Measurements from ENCODE around the gene ARHGAP11B.
"Not testable (repeated sequence)": the region's sequence is repeated elsewhere in the genome, so short reads cannot be mapped to it uniquely, and the experiment has no call there.

ARHGAP11B gene

GRCh38 chr15:30625436-30626193 lies at the start of gene ARHGAP11B:
Gene ARHGAP11B (plus strand): TSS chr15:30626128.
- DNase-seq (ENCODE audit: low spot score) = peak; percentile 95

- not testable (repeated sequence) for DNase-seq (ENCODE audit: low spot score)
Observed at GRCh38 chr15:30579394-30579970, 46.4 kb upstream of the ARHGAP11B start.

GRCh38 chr15:30580716-30581115 lies 45.2 kb upstream of the ARHGAP11B start:
- not testable (repeated sequence) for DNase-seq (ENCODE audit: low spot score)

GRCh38 chr15:30598953-30599352 lies 27.0 kb upstream of the ARHGAP11B start:
- DNase-seq (ENCODE audit: low spot score) = not testable (repeated sequence)

DNA sequence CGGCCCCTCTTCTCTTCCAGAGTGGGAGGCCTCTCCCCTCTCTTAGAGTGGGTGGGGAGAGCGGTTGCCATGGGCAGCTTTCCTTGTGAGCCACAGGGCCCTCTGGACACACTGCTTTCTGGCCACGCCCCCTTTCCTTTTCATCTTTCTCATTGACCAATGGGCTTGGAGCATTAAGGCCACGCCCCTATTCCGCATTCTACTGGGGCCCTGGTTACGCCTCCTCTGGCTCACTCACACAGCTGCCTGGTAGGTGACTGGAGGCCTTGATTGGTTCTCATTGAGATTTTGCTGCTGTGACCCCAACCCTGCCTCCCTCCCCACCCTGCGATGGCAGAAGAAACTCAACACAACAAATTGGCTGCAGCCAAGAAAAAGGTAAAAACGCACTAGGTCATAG lies 22.1 kb upstream of the ARHGAP11B start, which contains the start of gene GOLGA8H:
TSS of gene GOLGA8H (plus strand) at position 233 of the 400 bp plus-strand sequence. CDS start at position 331, 98 bp downstream.
- DNase-seq (ENCODE audit: low spot score) = not testable (repeated sequence)

GRCh38 chr15:30612271-30612670 lies 13.7 kb upstream of the ARHGAP11B start:
- DNase-seq (ENCODE audit: low spot score) = not testable (repeated sequence)

DNA sequence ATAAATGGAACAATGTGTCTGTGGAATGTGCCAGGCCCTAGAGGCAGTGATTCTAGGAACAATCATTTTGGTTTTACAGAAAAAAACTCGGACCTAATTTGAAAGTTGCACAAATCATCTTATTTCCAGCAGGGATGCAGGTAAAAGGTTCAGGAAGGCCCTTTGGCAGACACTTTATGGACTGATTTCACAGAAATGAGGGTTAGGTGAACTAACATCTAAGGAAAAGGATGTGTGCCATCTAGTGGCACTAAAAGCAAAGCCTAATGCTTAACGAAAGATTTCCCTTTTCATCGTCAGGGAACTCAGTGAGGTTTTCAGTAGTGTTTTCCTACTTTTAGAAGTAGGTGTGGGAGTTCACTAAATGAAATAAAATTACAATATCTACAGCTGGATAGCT lies 4.6 kb upstream of the ARHGAP11B start:
- DNase-seq (ENCODE audit: low spot score) = not testable (repeated sequence)

DNA sequence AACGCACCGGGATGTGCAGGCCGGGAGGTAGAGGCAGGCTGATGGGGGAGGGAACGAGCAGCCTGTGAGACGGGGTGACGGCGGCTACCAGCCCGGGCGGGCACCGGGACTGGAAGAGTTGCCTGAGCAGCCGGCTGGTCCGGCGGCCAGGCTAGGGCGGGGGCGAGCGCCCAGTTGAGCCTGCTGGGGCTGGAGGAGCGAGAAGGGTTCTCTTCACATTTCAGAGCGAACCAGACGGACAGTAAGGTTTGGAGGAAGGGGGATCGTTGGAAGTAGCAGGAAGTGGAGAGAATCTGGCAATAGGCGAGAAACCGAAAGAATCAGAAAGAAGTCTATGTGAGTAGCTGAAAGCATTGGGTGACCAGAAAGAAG lies 252 bp downstream of the ARHGAP11B start:
- not testable (repeated sequence) for DNase-seq (ENCODE audit: low spot score)

- not testable (repeated sequence) for DNase-seq (ENCODE audit: low spot score)
Observed at GRCh38 chr15:30626632-30627031, 704 bp downstream of the ARHGAP11B start.

GRCh38 chr15:30650012-30650929 lies 24.3 kb downstream of the ARHGAP11B start:
- no peak for DNase-seq (ENCODE audit: low spot score)

GRCh38 chr15:30661154-30661553 lies 35.2 kb downstream of the ARHGAP11B start:
- DNase-seq (ENCODE audit: low spot score) = not testable (repeated sequence)

GRCh38 chr15:30669621-30670020 lies 43.7 kb downstream of the ARHGAP11B start:
- not testable (repeated sequence) for DNase-seq (ENCODE audit: low spot score)

DNA sequence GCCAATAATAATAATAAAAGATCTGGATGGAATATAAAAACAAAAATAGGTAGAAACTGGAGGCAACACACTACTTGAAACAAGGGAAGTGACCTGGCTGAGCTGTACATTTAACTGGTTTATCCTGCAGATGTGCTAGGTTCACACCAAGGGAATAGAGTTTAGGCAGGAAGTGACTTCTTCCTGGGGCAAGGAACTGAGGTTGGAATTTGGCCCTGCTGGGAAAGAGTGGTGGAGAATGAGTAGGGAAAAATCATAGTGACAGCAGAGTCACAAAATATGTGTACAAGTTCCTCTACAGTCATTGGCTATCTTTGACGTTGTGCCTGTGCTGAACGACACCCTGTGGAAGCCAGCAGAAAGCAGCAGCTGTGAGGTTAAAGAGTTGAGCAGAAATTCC lies 44.1 kb downstream of the ARHGAP11B start:
- no peak for DNase-seq (ENCODE audit: low spot score)

- DNase-seq (ENCODE audit: low spot score) = no peak
Observed at GRCh38 chr15:30671309-30671708, 45.4 kb downstream of the ARHGAP11B start.

DNA sequence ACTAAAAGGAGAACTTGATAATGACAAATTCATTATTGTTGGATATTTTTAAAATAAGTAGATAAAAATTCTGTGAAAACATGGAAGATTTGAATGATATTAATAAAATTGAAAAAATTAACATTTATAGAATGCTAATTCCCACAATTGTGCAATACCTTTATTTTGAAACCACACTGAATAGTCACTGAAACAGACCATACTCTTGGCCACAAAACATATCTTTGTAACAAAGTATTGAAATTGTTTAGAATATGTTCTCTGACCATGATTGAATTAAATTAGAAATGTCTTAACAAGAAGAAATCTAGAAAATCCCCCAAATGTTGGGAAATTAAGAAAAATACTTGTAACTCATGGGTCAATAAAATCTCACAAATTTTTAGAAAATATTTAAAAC lies 49.2 kb downstream of the ARHGAP11B start:
- no peak for DNase-seq (ENCODE audit: low spot score)

DNA sequence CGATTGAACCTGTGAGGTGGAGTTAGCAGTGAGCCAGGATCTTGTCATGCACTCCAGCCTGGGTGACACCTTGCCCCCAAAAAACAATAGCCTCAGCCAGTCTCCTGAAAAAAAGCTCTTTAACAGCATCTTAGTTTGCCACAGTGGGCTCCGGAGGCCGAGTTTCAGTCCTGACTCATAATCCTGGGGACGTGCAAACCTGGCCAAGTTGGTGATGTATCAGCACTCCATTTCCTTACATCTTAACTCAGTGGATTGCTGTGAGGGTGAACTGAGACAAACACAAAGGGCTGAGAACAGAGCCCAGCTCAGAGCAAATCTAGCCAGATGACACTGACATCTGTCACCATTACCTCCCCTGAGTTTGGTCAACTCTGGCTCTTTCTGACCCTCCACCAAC lies 50.0 kb downstream of the ARHGAP11B start:
- DNase-seq (ENCODE audit: low spot score) = not testable (repeated sequence)

- not testable (repeated sequence) for DNase-seq (ENCODE audit: low spot score)
Observed at GRCh38 chr15:30680997-30681396, 55.1 kb downstream of the ARHGAP11B start.

- not testable (repeated sequence) for DNase-seq (ENCODE audit: low spot score)
Observed at GRCh38 chr15:30685709-30686285, 59.9 kb downstream of the ARHGAP11B start.

GRCh38 chr15:30686651-30687050 lies 60.7 kb downstream of the ARHGAP11B start:
- DNase-seq (ENCODE audit: low spot score) = not testable (repeated sequence)
